ENCODE results near the gene CDH24.

CDH24 gene

GRCh38 chr14:23066368-23066767 is 9.0 kb upstream of the CDH24 start:
- H3K27ac ChIP-seq (replicated peaks), result no peak overlapping the region
- H3K4me3 ChIP-seq (replicated peaks; ENCODE audit: insufficient read depth, low read length), result no peak overlapping the region
- no peak for DNase-seq (ENCODE audit: low read depth in 1 of 2, low spot score in 1 of 2)
- H3K27me3 ChIP-seq (ENCODE audit: insufficient read depth, poor library complexity, severe bottlenecking), result no peaks in the 10 kb centered on the region
- TF ChIP-seq POLR2AphosphoS5 (IDR thresholded peaks at IDR 0.05; ENCODE audit: low read depth) (no peak), SPI1 (IDR thresholded peaks at IDR 0.05; ENCODE audit: borderline replicate concordance, low read depth) (no peak), GABPA (IDR thresholded peaks at IDR 0.05; ENCODE audit: low read depth) (no peak), CTCF (IDR thresholded peaks at IDR 0.05; ENCODE audit: insufficient read depth, low read length) (no peak)
- TF ChIP-seq, protein P1, sequence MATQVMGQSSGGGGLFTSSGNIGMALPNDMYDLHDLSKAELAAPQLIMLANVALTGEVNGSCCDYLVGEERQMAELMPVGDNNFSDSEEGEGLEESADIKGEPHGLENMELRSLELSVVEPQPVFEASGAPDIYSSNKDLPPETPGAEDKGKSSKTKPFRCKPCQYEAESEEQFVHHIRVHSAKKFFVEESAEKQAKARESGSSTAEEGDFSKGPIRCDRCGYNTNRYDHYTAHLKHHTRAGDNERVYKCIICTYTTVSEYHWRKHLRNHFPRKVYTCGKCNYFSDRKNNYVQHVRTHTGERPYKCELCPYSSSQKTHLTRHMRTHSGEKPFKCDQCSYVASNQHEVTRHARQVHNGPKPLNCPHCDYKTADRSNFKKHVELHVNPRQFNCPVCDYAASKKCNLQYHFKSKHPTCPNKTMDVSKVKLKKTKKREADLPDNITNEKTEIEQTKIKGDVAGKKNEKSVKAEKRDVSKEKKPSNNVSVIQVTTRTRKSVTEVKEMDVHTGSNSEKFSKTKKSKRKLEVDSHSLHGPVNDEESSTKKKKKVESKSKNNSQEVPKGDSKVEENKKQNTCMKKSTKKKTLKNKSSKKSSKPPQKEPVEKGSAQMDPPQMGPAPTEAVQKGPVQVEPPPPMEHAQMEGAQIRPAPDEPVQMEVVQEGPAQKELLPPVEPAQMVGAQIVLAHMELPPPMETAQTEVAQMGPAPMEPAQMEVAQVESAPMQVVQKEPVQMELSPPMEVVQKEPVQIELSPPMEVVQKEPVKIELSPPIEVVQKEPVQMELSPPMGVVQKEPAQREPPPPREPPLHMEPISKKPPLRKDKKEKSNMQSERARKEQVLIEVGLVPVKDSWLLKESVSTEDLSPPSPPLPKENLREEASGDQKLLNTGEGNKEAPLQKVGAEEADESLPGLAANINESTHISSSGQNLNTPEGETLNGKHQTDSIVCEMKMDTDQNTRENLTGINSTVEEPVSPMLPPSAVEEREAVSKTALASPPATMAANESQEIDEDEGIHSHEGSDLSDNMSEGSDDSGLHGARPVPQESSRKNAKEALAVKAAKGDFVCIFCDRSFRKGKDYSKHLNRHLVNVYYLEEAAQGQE (IDR thresholded peaks at IDR 0.05; ENCODE audit: insufficient replicate concordance, low read depth), result no peak

DNA sequence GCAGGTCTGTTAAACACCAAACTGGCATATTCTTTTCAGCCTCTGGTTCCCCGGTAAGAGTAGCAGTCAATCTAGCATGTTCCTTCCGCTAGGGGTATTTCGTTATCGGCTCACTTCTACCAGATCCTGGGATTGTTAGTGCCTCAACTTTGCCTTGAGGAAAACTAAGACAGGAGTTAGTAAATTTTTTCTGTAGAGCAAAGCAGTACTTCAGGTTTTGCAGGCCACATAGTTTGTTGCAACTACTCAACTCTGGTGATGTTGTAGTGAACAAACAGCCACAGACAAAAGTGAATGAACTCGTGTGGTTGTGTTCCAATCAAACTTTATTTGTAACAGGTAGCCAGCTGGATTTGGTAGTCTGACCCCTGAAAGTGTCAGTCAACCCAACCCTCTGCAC is 6.3 kb upstream of the CDH24 start:
- TF ChIP-seq GABPA (IDR thresholded peaks at IDR 0.05; ENCODE audit: low read depth) (no peak), POLR2AphosphoS5 (IDR thresholded peaks at IDR 0.05; ENCODE audit: low read depth) (no peak), SPI1 (IDR thresholded peaks at IDR 0.05; ENCODE audit: borderline replicate concordance, low read depth) (no peak), CTCF (IDR thresholded peaks at IDR 0.05; ENCODE audit: insufficient read depth, low read length) (no peak)
- TF ChIP-seq, protein P1 (IDR thresholded peaks at IDR 0.05; ENCODE audit: insufficient replicate concordance, low read depth), result no peak
- H3K27me3 ChIP-seq (ENCODE audit: insufficient read depth, poor library complexity, severe bottlenecking), result no peaks in the 10 kb centered on the region
- no peak for DNase-seq (ENCODE audit: low read depth in 1 of 2, low spot score in 1 of 2)
- H3K4me3 ChIP-seq (replicated peaks; ENCODE audit: insufficient read depth, low read length), result no peak overlapping the region
- no peak overlapping the region for H3K27ac ChIP-seq (replicated peaks)

- Histone ChIP-seq H3K27ac (replicated peaks) (no peak overlapping the region), H3K4me3 (replicated peaks; ENCODE audit: insufficient read depth, low read length) (no peak overlapping the region)
- no peak for TF ChIP-seq POLR2AphosphoS5 (IDR thresholded peaks at IDR 0.05; ENCODE audit: low read depth)
- TF ChIP-seq GABPA (IDR thresholded peaks at IDR 0.05; ENCODE audit: low read depth), result no peak
Observed at GRCh38 chr14:23062002-23062401, 4.7 kb upstream of the CDH24 start.

DNA sequence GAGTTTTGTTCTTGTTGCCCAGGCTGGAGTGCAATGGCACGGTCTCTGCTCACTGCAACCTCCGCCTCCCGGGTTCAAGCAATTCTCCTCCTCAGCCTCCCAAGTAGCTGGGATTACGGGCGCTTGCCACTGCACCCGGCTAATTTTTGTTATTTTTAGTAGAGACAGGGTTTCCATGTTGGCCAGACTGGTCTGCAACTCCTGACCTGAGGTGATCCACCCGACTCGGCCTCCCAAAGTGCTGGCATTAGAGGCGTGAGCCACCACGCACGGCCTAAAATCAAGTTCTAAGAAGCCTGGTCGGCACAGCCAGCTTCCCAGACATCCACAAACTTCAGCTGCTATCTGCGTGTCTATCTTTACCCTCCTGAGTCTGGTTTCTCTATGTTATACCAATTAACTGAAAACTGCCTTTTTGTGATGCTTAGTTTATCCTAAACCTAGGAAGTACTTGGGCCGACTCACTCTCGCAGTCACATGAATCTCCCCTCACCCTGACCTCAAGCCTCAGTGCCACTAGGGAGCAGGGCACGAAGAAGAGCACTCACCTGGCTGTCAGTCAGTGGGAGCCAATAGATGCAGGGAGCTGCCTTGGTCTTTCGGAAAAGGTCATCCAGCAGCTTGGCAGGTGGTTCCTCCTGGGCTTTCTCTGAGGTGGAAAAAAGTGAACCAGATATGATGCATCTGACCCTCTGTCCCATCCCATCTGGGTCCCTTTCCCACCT is 3.4 kb upstream of the CDH24 start:
- no peak overlapping the region for H3K27ac ChIP-seq (replicated peaks)
- no peak for DNase-seq (ENCODE audit: low read depth in 1 of 2, low spot score in 1 of 2)
- H3K27me3 ChIP-seq (ENCODE audit: insufficient read depth, poor library complexity, severe bottlenecking), result no peaks in the 10 kb centered on the region
- H3K4me3 ChIP-seq (replicated peaks; ENCODE audit: insufficient read depth, low read length), result no peak overlapping the region
- no peak for TF ChIP-seq CTCF (IDR thresholded peaks at IDR 0.05; ENCODE audit: insufficient read depth, low read length)
- no peak for TF ChIP-seq GABPA (IDR thresholded peaks at IDR 0.05; ENCODE audit: low read depth)
- no peak for TF ChIP-seq POLR2AphosphoS5 (IDR thresholded peaks at IDR 0.05; ENCODE audit: low read depth)
- TF ChIP-seq, protein P1 (IDR thresholded peaks at IDR 0.05; ENCODE audit: insufficient replicate concordance, low read depth), result no peak
- no peak for TF ChIP-seq SPI1 (IDR thresholded peaks at IDR 0.05; ENCODE audit: borderline replicate concordance, low read depth)

More at GRCh38 chr14:23062002-23062401, 4.7 kb upstream of the CDH24 start:
- H3K27me3 ChIP-seq (ENCODE audit: insufficient read depth, poor library complexity, severe bottlenecking), result no peaks in the 10 kb centered on the region
- DNase-seq (ENCODE audit: low read depth in 1 of 2, low spot score in 1 of 2), result no peak

Measured in HL-60 (cell line).